A549 (cell line): ENCODE measurements around the gene ATG9A. TPM values are rescaled to one million over a fixed set of nuclear protein-coding genes. Genes with fewer than 3 reads are reported as not detected.

Source experiments
- ATAC-seq, 2 experiments: fragments of 200-7000 bp in 1 of 2; fragments of >200 bp in 1 of 2; cut with Nextera tagmentation in 1 of 2; cut with Tn5 transposase in 1 of 2; 3 replicates each; pipeline versions ENCODE4 v1.8.0 to v1.9.1; 2018 to 2020; ENCODE audit warnings: mild to moderate bottlenecking in 1 of 2, moderate library complexity in 1 of 2
- CTCF ChIA-PET: fragments of 300-600 bp; sonication (Branson Sonifier 250); formaldehyde crosslinking; extraction: SDS; loops from one replicate; lab custom pipeline; 2021; ENCODE audit warnings: antibody characterized with exemption, inconsistent platforms; lab: Yijun Ruan, JAX
- POLR2A ChIA-PET: fragments of 350-600 bp; formaldehyde crosslinking; extraction: SDS; loops from one replicate; lab custom pipeline; 2021; ENCODE audit warnings: antibody characterized with exemption, inconsistent platforms; lab: Yijun Ruan, JAX
- DNase-seq, 2 experiments: peaks; one replicate each; pipeline versions ENCODE4 v3.0.0 to v3.0.0-alpha.2; 2011 to 2016; ENCODE audit warnings: low read depth in 1 of 2, low spot score in 1 of 2
- FAIRE-seq: peaks from 2 replicates; lab custom pipeline; 2011; peaks lifted over from hg19 to GRCh38; lab: Jason Lieb, UNC
- H3K27ac ChIP-seq, 2 experiments: fragments of >200 bp; sonication (Bioruptor Twin); formaldehyde crosslinking; 3 replicates each; pipeline ENCODE4 v1.5.1; 2016 to 2017
- H3K4me1 ChIP-seq: fragments of >200 bp; sonication (Bioruptor Twin); formaldehyde crosslinking; 3 replicates; pipeline ENCODE4 v1.6.1; 2016
- H3K4me2 ChIP-seq: fragments of >200 bp; sonication (Bioruptor Twin); formaldehyde crosslinking; 3 replicates; pipeline ENCODE4 v1.6.1; 2016
- H3K4me3 ChIP-seq: fragments of >200 bp; sonication (Bioruptor Twin); formaldehyde crosslinking; 3 replicates; pipeline ENCODE4 v1.5.1; 2016
- H3K9me3 ChIP-seq: fragments of >200 bp; sonication (Bioruptor Twin); formaldehyde crosslinking; 3 replicates; pipeline ENCODE4 v1.6.1; 2016
- BCL3 ChIP-seq: fragments of >200 bp; sonication (Bioruptor Twin); formaldehyde crosslinking; IDR thresholded peaks from 3 replicates; pipeline ENCODE4 v1.6.1; 2016
- CBX2 ChIP-seq: fragments of 200-600 bp; sonication (generic); IDR thresholded peaks from 2 replicates; pipeline ENCODE4 v1.6.1; 2016; ENCODE audit warnings: low read depth, mild to moderate bottlenecking, borderline replicate concordance
- EHMT2 ChIP-seq: fragments of 200-600 bp; sonication (generic); IDR thresholded peaks from 2 replicates; pipeline ENCODE4 v1.6.1; 2016; ENCODE audit warnings: antibody characterized with exemption, low read depth, mild to moderate bottlenecking, moderate library complexity
- HOXA7 ChIP-seq: fragments of 250-450 bp; sonication (Bioruptor Pico); IDR thresholded peaks from 2 replicates; pipeline ENCODE4 v1.5.0; 2020; ENCODE audit warnings: mild to moderate bottlenecking, moderate library complexity
- KDM1A ChIP-seq: fragments of 200-600 bp; sonication (generic); IDR thresholded peaks from 2 replicates; pipeline ENCODE4 v1.6.1; 2016; ENCODE audit warnings: low read depth, mild to moderate bottlenecking
- MAX ChIP-seq: IDR thresholded peaks from 2 replicates; pipeline ENCODE4 v1.6.1; 2012
- MYC ChIP-seq: IDR thresholded peaks from 2 replicates; pipeline ENCODE4 v1.6.1; 2012; ENCODE audit warnings: mild to moderate bottlenecking, inconsistent platforms, low read length, improper control_type of control experiment, borderline replicate concordance
- NFE2L2 ChIP-seq: fragments of 150-350 bp; conservative IDR thresholded peaks from 2 replicates; pipeline ENCODE4 v1.6.1; 2014; ENCODE audit warnings: low read length
- NPAS2 ChIP-seq: fragments of 250-450 bp; sonication (Bioruptor Pico); IDR thresholded peaks from 2 replicates; pipeline ENCODE4 v1.8.0; 2022; ENCODE audit warnings: mild to moderate bottlenecking, moderate library complexity, borderline replicate concordance
- NR3C1 ChIP-seq: fragments of >200 bp; sonication (Bioruptor Twin); formaldehyde crosslinking; IDR thresholded peaks from 3 replicates; pipeline ENCODE4 v1.6.1; 2017
- POLR2AphosphoS2 ChIP-seq: conservative IDR thresholded peaks from 2 replicates; pipeline ENCODE4 v1.6.1; 2012; ENCODE audit warnings: low read length, improper control_type of control experiment, inconsistent platforms
- RCOR1 ChIP-seq: fragments of 150-350 bp; IDR thresholded peaks from 2 replicates; pipeline ENCODE4 v1.6.1; 2014; ENCODE audit warnings: antibody characterized with exemption, low read length, low read depth
- RFX5 ChIP-seq: fragments of 450-650 bp; IDR thresholded peaks from 2 replicates; pipeline ENCODE4 v1.7.1; 2014; ENCODE audit warnings: antibody characterized with exemption, mild to moderate bottlenecking, moderate library complexity
- RNF2 ChIP-seq: fragments of 200-600 bp; sonication (generic); IDR thresholded peaks from 2 replicates; pipeline ENCODE4 v1.6.1; 2016; ENCODE audit warnings: low read depth, mild to moderate bottlenecking, antibody characterized with exemption, moderate library complexity, borderline replicate concordance
- SMC3 ChIP-seq: fragments of >200 bp; sonication (Bioruptor Twin); formaldehyde crosslinking; IDR thresholded peaks from 3 replicates; pipeline ENCODE4 v1.6.1; 2018; ENCODE audit warnings: inconsistent platforms
- TP53 ChIP-seq: fragments of 250-450 bp; sonication (Bioruptor Pico); IDR thresholded peaks from 2 replicates; pipeline ENCODE4 v1.5.0; 2021; ENCODE audit warnings: mild to moderate bottlenecking, moderate library complexity
- USF2 ChIP-seq: fragments of 450-650 bp; IDR thresholded peaks from 2 replicates; pipeline ENCODE4 v1.6.1; 2014; ENCODE audit warnings: antibody characterized with exemption
- ZNF302 ChIP-seq: fragments of 250-450 bp; sonication (Bioruptor Pico); IDR thresholded peaks from 2 replicates; pipeline ENCODE4 v1.9.0; 2021; ENCODE audit warnings: inconsistent platforms, mild to moderate bottlenecking, moderate library complexity
- ZSCAN20 ChIP-seq: fragments of 250-450 bp; sonication (Bioruptor Pico); IDR thresholded peaks from 2 replicates; pipeline ENCODE4 v1.8.0; 2022; ENCODE audit warnings: mild to moderate bottlenecking, moderate library complexity
- WGBS: methylation state at CpG from one replicate; pipeline ENCODE4 v1.1.6; 2017; ENCODE audit errors: missing lambda C conversion rate; 5-methylcytosine and 5-hydroxymethylcytosine counted together
- polyA plus RNA-seq, 4 experiments: library from polyadenylated mRNA; depleted of rRNA in 3 of 4; stranded (reverse); fragments of >200 nt; fragmentation: RNase III in 1 of 4; extraction: RNeasy Plus Mini Kit Qiagen cat#74134 plus additional on column Dnase treatment in 1 of 4; gene quantifications; 2 replicates in 3 of 4; 3 replicates in 1 of 4; pipeline ENCODE4 v1.2.3, GENCODE V29; 2011 to 2017
- TF ChIP-seq, protein P1 (sequence below): IDR thresholded peaks from 2 replicates; pipeline ENCODE4 v1.6.1; 2012; ENCODE audit warnings: low read depth, borderline replicate concordance

The ATG9A gene
- polyA plus RNA-seq, 2 of the 4 experiments (the other 2 are of a cell fraction) = 41.9 to 75.2 TPM

- no peak for ATAC-seq
- FAIRE-seq = no peak
- H3K4me3 ChIP-seq = no peak overlapping the region
- DNase-seq = no peak
- CTCF ChIA-PET = interaction anchor here (0.8 to 2.8 kb wide), 3 partner anchors 71 to 78 kb away, joined by 3 to 15 read pairs (median 5); no protein-coding TSS in a partner anchor
- no peak overlapping the region for H3K27ac ChIP-seq
- peaks cover 17% of the 10 kb centered on the region for H3K4me1 ChIP-seq
- 96% methylated on average over 24 of the region's 31 CpGs for WGBS
- no peak overlapping the region for H3K4me2 ChIP-seq
- no peaks in the 10 kb centered on the region for H3K9me3 ChIP-seq
- POLR2A ChIA-PET = no interaction called here
- no peak for TF ChIP-seq EHMT2
- TF ChIP-seq SMC3 = no peak
- no peak for TF ChIP-seq HOXA7 (CRISPR knock-in tag)
- no peak for TF ChIP-seq BCL3
- TF ChIP-seq POLR2AphosphoS2 = no peak
- no peak for TF ChIP-seq USF2
- no peak for TF ChIP-seq ZSCAN20 (CRISPR knock-in tag)
- TF ChIP-seq TP53 (CRISPR knock-in tag) = no peak
- TF ChIP-seq RFX5 = no peak
- TF ChIP-seq, protein P1, sequence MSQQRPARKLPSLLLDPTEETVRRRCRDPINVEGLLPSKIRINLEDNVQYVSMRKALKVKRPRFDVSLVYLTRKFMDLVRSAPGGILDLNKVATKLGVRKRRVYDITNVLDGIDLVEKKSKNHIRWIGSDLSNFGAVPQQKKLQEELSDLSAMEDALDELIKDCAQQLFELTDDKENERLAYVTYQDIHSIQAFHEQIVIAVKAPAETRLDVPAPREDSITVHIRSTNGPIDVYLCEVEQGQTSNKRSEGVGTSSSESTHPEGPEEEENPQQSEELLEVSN = no peak
- TF ChIP-seq KDM1A = no peak
These were observed 5.4 kb downstream of the ATG9A start for GRCh38 chr2:219223831-219224610.

- TF ChIP-seq NPAS2 (CRISPR knock-in tag) (no peak), CBX2 (no peak), MAX (no peak), NR3C1 (no peak), ZNF302 (no peak), NFE2L2 (no peak), POLR2AphosphoS2 (no peak), RNF2 (no peak), EHMT2 (no peak), USF2 (no peak), RCOR1 (no peak), MYC (no peak)
These were observed 7.4 kb downstream of the ATG9A start for GRCh38 chr2:219221957-219222518.

More at GRCh38 chr2:219221957-219222518, 7.4 kb downstream of the ATG9A start:
- no peak for ATAC-seq
- Histone ChIP-seq H3K9me3 (no peaks in the 10 kb centered on the region), H3K4me1 (peaks cover 12% of the 10 kb centered on the region), H3K4me2 (no peak overlapping the region), H3K4me3 (no peak overlapping the region), H3K27ac (no peak overlapping the region)
- FAIRE-seq = no peak
- ChIA-PET POLR2A (no interaction called here), CTCF (interaction anchor here (0.6 to 7.3 kb wide), 6 partner anchors 21 to 190 kb away, joined by 3 to 79 read pairs (median 18); partner anchors contain the start of gene DNAJB2)
- DNase-seq = no peak
- WGBS = 90% methylated on average over 16 of the region's 16 CpGs
